GM19463 (cell line): ENCODE measurements around the gene RHEB.
"Not testable (repeated sequence)": the region's sequence is repeated elsewhere in the genome, so short reads cannot be mapped to it uniquely, and the experiment has no call there.

Experiments
- ATAC-seq: cut with Tn5 transposase; IDR thresholded peaks from one replicate; pipeline ENCODE4 v1.9.1; 2021; ENCODE audit warnings: mild to moderate bottlenecking, moderate library complexity; ENCODE audit not compliant: unreplicated experiment

The RHEB gene

DNA sequence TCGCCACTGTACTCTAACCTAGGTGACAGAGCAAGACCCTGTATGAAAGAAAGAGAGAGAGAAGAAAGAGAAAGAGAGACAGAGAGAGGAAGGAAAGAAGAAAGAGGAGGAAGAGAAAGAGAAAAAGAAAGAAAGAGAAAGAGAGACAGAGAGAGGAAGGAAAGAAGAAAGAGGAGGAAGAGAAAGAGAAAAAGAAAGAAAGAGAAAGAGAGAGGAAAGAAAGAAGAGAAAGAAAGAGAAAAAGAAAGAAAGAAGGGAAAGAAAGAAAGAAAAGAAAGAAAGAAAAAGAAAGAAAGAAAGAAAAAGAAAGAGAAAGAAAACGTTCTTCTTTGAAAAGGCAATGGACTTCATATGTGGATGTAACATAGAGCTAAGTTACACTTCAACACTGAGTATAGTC is 16.5 kb upstream of the RHEB start:
- not testable (repeated sequence) for ATAC-seq

- no peak for ATAC-seq
Observed at GRCh38 chr7:151529842-151530241, 10.1 kb upstream of the RHEB start.

DNA sequence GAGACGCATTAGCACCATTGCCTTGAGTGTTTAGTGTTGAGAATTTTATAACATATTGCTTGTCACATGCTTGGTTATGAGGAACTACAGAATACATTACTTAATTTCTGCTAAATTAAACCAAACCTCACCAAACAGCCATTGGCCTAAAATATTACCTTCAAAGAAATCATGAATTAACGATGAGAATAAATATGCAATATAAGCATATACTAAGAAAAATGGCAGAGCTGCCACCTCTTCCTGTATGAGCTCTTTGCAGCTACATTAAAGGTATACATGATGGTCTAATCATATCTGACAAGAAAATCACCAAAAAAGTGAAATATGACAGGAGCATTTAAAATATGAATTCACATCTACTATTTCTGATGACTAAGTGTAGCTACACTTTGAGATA is 5.2 kb upstream of the RHEB start:
- no peak for ATAC-seq

DNA sequence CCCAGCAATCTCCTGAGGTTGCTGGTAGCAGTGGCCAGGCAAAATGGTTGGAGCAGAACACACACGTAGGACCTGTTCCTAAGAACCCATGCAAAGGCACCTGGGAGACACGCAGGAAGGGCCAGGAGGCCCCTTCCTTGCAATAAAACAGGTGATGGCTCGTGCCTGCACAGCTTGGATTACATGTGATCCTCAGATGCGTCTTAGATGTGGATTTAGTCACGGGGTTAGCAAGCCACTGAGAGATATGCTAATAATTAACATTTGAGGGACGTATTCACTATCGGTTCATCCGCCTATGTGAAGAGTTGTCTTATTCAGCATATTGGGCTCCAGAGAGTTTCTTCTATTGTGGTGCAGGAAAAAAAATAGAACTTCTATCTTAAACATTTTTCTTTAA is 4.6 kb upstream of the RHEB start:
- ATAC-seq = no peak

DNA sequence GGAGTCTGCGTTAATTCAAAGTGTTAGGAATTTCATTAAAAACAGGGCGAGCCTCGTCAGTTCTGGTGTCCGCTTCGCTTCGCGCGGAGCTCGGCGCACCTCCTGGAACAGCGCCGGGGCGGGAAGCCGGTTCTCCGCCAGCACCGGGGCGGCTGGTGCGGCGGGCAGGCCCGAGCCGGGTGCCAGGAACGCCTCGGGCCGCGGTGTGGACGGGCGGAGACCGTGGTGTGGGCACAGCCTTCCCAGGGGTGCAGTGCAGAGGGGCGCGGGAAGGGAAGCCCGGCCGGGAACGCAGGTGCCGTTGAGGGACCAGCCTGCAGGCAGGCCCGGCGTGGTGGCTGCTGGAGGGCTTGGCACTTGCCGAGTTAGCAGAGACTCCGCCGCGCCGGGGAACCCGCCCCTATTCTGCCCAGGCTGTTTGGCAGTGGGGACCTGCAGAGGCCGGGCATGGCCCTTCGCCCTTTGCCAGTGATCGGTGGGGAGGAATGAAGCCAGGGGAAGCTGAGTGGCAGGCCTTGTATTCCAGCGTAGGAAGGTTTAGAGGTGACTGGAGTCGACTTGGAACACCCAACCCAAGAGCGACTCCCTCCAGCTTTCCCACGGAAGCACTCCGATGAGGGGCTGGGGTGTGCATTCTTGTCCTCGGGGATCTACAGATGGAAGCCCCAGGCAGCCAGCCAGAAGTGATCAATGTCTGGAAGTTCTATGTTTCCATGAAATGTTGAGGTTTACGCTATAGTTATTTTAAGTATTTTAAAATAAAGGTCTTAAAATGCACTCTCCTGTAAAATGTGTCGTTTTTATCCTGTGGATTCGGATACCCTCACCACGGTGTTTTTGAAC is 945 bp upstream of the RHEB start:
- no peak for ATAC-seq

- peak; percentile 47 for ATAC-seq
Observed at GRCh38 chr7:151518947-151519764, 539 bp downstream of the RHEB start.

- ATAC-seq = no peak
Observed at GRCh38 chr7:151518105-151518946, 1.4 kb downstream of the RHEB start.

DNA sequence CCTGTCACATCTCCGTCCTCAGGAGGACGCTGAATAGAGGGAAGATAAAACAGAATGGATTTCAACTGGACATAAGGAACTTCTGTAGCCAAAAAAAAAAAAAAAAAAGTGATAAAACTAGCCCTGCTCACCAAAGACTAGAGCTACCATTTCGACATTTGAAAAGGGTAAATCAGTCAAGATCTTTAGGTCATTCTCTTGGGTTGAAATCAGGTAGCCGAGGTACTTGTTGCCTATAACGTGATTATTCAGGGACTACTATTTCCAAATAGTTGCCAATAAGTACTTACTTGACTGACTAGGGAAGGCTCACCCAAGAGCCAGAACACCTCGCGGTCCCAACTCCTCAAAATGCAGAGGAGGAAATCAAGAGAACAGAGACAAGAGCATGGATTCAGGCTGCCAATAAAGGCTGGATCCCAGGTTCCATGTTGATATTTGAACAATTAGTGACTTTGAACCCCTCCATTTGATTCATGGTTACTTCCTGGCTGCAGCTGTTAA is 2.0 kb downstream of the RHEB start:
- ATAC-seq = no peak

- ATAC-seq = no peak
Observed at GRCh38 chr7:151515276-151515565, 4.5 kb downstream of the RHEB start.

- no peak for ATAC-seq
Observed at GRCh38 chr7:151514461-151515275, 5.0 kb downstream of the RHEB start.

- ATAC-seq = no peak
Observed at GRCh38 chr7:151513133-151513532, 6.6 kb downstream of the RHEB start.

DNA sequence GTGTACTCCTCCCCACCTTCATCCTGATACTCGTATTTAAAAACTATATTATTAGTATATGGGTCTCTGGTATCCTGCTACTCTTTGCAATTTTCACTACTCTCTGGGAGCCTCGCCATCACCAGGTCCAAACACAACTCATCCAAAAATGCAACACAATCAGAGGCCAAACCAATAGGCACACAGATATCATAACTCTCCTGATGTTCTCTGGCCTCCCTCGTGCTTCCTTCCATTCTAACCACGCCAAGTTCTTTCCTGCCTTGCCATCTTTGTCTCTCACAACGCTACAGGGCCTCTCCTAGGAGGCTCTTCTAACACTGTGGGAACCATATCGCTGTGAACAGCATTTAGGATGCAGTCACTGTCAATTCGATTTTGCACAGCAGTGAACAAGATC is 7.3 kb downstream of the RHEB start:
- no peak for ATAC-seq

DNA sequence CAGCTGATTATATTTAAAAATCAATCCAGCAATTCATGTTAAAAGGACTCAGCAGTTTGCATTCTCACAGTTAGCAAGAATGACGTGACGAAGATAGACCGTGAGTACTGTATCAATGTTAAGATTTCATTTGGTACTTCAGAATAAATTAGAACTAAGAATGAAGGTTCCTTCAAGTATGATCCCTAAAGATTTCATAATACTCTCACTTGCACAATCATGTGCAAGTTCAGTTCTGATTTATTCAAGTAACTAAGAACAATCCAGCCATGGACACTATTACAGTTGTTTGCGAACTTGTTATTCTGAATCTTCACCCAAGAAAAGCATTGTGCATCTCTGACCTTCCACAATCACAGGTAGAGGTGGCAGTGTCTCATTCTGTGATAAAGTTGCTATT is 7.7 kb downstream of the RHEB start:
- ATAC-seq = no peak

GRCh38 chr7:151511270-151511669 is 8.4 kb downstream of the RHEB start:
- ATAC-seq = no peak

DNA sequence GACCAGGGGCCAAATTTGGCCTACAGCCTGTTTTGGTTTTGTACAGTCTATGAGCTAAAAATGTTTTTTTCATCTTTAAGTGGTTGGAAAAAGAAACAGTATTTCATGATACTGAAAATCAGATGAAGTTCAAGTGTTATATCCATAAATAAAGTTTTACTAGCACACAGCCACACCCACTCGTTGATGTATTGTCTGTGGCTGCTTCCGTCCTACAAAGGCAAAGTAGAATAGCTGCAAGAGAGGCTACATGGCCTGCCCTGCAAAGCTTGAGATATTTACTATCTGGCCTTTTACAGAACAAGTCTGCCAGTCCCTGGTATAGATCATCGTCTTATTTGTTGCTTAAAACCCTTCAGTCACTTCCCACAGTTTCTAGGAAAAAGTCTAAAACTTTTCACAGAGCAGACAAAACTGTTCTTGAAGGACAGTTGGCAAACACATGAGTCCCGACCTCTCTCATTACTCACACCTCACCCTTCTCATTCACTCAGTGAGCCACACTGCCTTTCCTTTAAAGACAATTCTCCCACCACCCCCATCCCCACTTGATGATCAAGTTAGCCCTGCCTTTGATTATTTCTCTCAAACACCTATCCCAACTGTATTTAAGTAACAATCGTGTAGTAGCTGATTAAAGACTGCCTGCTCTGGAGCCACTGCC is 9.9 kb downstream of the RHEB start:
- no peak for ATAC-seq

DNA sequence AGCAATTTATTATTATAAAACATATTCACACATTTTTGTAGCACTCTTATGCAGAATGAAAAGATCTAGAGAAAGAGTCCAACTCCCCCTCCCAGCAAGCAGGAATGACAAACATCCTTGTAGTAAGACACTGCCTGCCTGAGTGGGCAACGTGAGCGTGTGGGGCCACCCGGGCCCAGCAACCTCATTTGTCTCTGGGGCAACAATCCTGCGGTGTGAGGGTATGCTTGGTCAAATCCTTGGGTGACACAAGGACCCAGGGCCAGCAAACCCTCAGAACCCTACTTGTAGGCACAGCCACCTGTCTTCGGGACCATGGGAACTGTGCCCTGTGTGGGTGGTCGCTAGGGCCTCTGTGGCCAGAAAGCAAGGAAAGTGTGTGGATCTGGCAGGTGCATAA is 10.7 kb downstream of the RHEB start:
- no peak for ATAC-seq

GRCh38 chr7:151507806-151508205 is 11.9 kb downstream of the RHEB start:
- no peak for ATAC-seq

DNA sequence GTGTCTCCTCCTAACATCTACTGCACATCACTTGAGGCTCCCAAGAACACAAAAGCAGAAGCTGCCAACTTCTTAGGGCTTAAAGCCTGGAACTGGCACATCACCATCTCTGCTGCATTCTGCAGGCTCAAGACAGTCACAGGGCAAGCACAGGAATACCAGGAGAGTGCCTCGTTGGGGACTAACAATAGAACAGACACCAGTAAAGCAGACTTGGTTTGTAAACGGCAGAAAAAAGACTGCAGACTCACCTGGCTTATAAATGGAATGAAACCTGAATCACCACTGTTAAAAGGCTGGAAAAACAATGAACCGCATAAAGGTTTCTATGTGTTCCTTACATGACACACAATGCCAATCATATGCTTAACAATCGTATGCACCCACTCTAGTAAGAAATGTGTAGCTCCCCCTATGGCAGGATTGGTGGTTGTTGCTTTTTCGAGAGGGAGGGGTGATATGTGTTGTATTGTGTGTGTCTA is 12.8 kb downstream of the RHEB start:
- no peak for ATAC-seq

- no peak for ATAC-seq
Observed at GRCh38 chr7:151505836-151506468, 13.7 kb downstream of the RHEB start.
